ENCODE measurements around the gene VPS33A.

DNA sequence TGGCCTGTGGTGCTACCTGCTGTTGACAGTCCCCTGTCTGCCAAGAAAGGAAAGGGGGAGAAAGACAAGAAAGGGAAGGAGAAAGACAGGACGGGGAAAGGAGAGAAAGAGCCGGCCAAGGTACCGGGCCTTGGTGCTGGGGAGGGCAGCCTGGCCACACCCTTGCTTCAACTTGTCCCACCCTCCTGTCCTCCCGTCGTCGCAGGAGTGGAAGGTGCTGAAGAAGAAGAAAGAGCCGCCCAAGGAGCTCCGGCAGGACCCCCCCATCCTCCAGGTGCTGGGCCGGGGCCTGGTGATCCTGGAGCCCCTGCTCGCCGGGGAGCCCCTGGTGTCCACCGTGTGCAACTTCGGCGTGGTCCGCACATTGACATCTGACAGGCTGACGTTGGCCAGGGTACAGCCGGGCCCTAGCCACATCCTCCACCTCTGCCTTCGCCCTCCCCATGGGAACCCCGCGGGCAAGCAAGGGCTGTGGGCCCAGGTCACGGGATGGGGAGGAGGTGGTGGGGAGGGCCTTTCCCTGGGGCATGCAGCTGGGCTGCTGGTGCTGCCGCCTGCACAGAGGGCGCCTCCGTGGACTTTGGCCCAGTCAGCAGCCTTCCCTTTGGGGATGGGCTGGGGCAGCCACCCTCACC lies 65.6 kb downstream of the VPS33A start:
- TF ChIP-seq CTCF (optimal IDR thresholded peaks at IDR 0.05 in 1 of 3, IDR thresholded peaks at IDR 0.05 in 1 of 3, conservative IDR thresholded peaks at IDR 0.05 in 1 of 3; ENCODE audit: extremely low read depth in 1 of 3, insufficient read depth in 2 of 3, low read length in 3 of 3) (no peak), EZH2 (IDR thresholded peaks at IDR 0.05; ENCODE audit: low read length) (no peak)

Data from keratinocyte (primary cell).